GM23248 (cell line): Measurements from ENCODE around the gene CENPM. TPM values are rescaled to one million over a fixed set of nuclear protein-coding genes. Genes with fewer than 3 reads are reported as not detected.
A peak's percentile ranks its signal among the peaks of the same experiment; 100 is the strongest.

ENCODE experiments used
- DNase-seq: peaks from one replicate; pipeline ENCODE4 v3.0.0-alpha.2; 2015
- H2AFZ ChIP-seq: fragments of 200-600 bp; sonication (generic); 2 replicates; pipeline ENCODE4 v1.6.1; 2016; ENCODE audit warnings: antibody characterized with exemption
- H3F3A ChIP-seq: fragments of 200-600 bp; sonication (generic); 2 replicates; pipeline ENCODE4 v1.6.1; 2016; ENCODE audit warnings: mild to moderate bottlenecking, antibody characterized with exemption, mixed run types; ENCODE audit not compliant: insufficient read depth
- H3K27ac ChIP-seq: fragments of 200-600 bp; sonication (generic); 2 replicates; pipeline ENCODE4 v1.5.1; 2016; ENCODE audit warnings: mild to moderate bottlenecking
- H3K27me3 ChIP-seq: fragments of 200-600 bp; sonication (generic); replicated peaks from 2 replicates; pipeline ENCODE4 v1.6.1; 2016; ENCODE audit warnings: mild to moderate bottlenecking; ENCODE audit not compliant: insufficient read depth
- H3K36me3 ChIP-seq: fragments of 200-600 bp; sonication (generic); 2 replicates; pipeline ENCODE4 v1.6.1; 2016; ENCODE audit warnings: low read depth, mild to moderate bottlenecking
- H3K4me1 ChIP-seq: fragments of 200-600 bp; sonication (generic); 2 replicates; pipeline ENCODE4 v1.6.1; 2016; ENCODE audit warnings: mild to moderate bottlenecking; ENCODE audit not compliant: insufficient read depth
- H3K4me2 ChIP-seq: fragments of 200-600 bp; sonication (generic); one replicate; pipeline ENCODE4 v1.6.1; 2016; ENCODE audit warnings: mild to moderate bottlenecking; ENCODE audit not compliant: unreplicated experiment
- H3K4me3 ChIP-seq: fragments of 200-600 bp; sonication (generic); 2 replicates; pipeline ENCODE4 v1.5.1; 2016; ENCODE audit warnings: mild to moderate bottlenecking
- H3K79me2 ChIP-seq: fragments of 200-600 bp; sonication (generic); 2 replicates; pipeline ENCODE4 v1.6.1; 2016; ENCODE audit warnings: mild to moderate bottlenecking; ENCODE audit not compliant: insufficient read depth
- H3K9ac ChIP-seq: fragments of 200-600 bp; sonication (generic); 2 replicates; pipeline ENCODE4 v1.6.1; 2016; ENCODE audit warnings: mild to moderate bottlenecking
- H3K9me2 ChIP-seq: fragments of 200-600 bp; sonication (generic); 2 replicates; pipeline ENCODE4 v1.6.1; 2016; ENCODE audit warnings: mixed run types, mild to moderate bottlenecking, moderate library complexity; ENCODE audit not compliant: insufficient read depth
- H3K9me3 ChIP-seq: fragments of 200-600 bp; sonication (generic); one replicate; pipeline ENCODE4 v1.6.1; 2017; ENCODE audit warnings: low read depth
- H4K20me1 ChIP-seq: fragments of 200-600 bp; sonication (generic); 2 replicates; pipeline ENCODE4 v1.6.0; 2016; ENCODE audit not compliant: insufficient read depth
- EZH2 ChIP-seq: fragments of 200-600 bp; sonication (generic); IDR thresholded peaks from 2 replicates; pipeline ENCODE4 v1.6.1; 2018; ENCODE audit warnings: antibody characterized with exemption, mild to moderate bottlenecking; ENCODE audit not compliant: insufficient read depth, poor library complexity, severe bottlenecking
- EZH2phosphoT487 ChIP-seq: fragments of 200-600 bp; sonication (generic); IDR thresholded peaks from 2 replicates; pipeline ENCODE4 v1.6.1; 2018; ENCODE audit warnings: antibody characterized with exemption, moderate library complexity, mild to moderate bottlenecking, low read depth; ENCODE audit not compliant: insufficient read depth
- WGBS, 2 experiments: methylation state at CpG; one replicate each; pipeline ENCODE4 v1.1.6; 2015 to 2017; ENCODE audit warnings: low lambda C conversion rate in 2 of 2, low coverage in 1 of 2; ENCODE audit errors: missing lambda C conversion rate in 2 of 2; 5-methylcytosine and 5-hydroxymethylcytosine counted together
- in situ Hi-C: fragments of 300-500 bp; cut with MboI; formaldehyde crosslinking; loops from 2 replicates; pipeline ENCODE4 v1.15.0; 2020
- polyA plus RNA-seq: library from polyadenylated mRNA; unstranded; fragments of >200 nt; fragmentation: Nextera tagmentation; extraction: Ambion mirVana; gene quantifications from 2 replicates; pipeline ENCODE4 v1.2.1, GENCODE V29; 2016
- total RNA-seq: library from RNA; depleted of rRNA; stranded (reverse); fragments of >200 nt; shearing (Covaris generic); gene quantifications from 2 replicates; pipeline ENCODE4 v1.2.3, GENCODE V29; 2014

Gene CENPM
- total and polyA plus RNA-seq, 2 experiments from 2014 or later = 5.7 to 18.9 TPM

- H3K4me1 ChIP-seq = no peaks in the 10 kb centered on the region
Observed at GRCh38 chr22:41964112-41964491, 17.1 kb upstream of the CENPM start.

DNA sequence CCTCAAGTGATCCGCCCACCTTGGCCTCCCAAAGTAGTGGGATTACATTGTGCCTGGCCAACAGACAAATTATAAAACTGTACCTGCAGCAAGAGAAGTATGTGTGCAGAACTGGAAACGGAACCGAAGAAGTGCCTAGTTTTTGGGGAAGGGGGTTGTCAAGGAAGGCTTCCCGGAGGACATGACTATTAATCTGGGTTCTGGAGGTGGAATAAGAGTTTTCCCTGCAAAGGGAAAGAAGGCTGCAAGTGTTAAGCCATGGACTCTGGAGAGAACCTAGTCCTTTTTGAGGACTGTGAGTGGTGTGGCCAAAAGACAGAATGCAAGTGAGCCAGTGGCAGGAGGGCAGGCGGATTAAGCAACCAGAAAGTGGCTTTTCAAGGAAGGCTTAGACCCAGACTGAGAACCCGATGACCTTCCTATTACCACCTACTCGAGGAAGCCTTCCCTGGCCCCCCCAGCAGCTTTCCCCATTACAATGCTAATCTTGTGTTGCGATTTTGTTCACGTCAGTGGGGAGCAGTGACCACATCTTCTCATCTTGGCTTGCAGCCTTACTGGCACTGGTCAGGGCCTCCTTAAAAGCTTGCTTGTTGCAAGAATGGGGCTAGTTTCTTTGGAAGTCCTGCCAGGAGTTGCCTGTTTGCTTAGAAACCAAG is 16.6 kb upstream of the CENPM start:
- Histone ChIP-seq H3K4me2 (no peak overlapping the region), H4K20me1 (no peaks in the 10 kb centered on the region), H3F3A (peaks cover 4% of the 10 kb centered on the region; the same call in 1 of the 2 replicates), H3K4me3 (no peak overlapping the region), H3K27ac (no peak overlapping the region), H3K27me3 (no peaks in the 10 kb centered on the region), H3K9ac (no peak overlapping the region), H3K9me2 (no peaks in the 10 kb centered on the region), H3K36me3 (no peaks in the 10 kb centered on the region), H3K79me2 (no peaks in the 10 kb centered on the region), H3K4me1 (no peaks in the 10 kb centered on the region), H2AFZ (no peak overlapping the region), H3K9me3 (no peaks in the 10 kb centered on the region)
- no peak for DNase-seq
- in situ Hi-C loops = loop anchor here (10.0 kb wide), 1 partner anchor 491 kb away; no protein-coding TSS in a partner anchor
- no peak for TF ChIP-seq EZH2
- WGBS, 2 experiments = 58 to 60% methylated on average over 9 of the region's 9 CpGs

More at GRCh38 chr22:41964112-41964491, 17.1 kb upstream of the CENPM start:
- Histone ChIP-seq H3K4me2 (no peak overlapping the region), H3K27ac (no peak overlapping the region), H3K9ac (no peak overlapping the region), H3K4me3 (no peak overlapping the region), H4K20me1 (no peaks in the 10 kb centered on the region), H3K36me3 (no peaks in the 10 kb centered on the region), H3K9me3 (no peaks in the 10 kb centered on the region), H3K9me2 (no peaks in the 10 kb centered on the region), H2AFZ (no peak overlapping the region), H3F3A (peaks cover 4% of the 10 kb centered on the region; the same call in 1 of the 2 replicates), H3K27me3 (no peaks in the 10 kb centered on the region), H3K79me2 (no peaks in the 10 kb centered on the region)
- no peak for DNase-seq
- in situ Hi-C loops = loop anchor here (10.0 kb wide), 1 partner anchor 491 kb away; no protein-coding TSS in a partner anchor
- no peak for TF ChIP-seq EZH2phosphoT487
- TF ChIP-seq EZH2 = no peak
- WGBS, 2 experiments = 50 to 80% methylated on average over 5 of the region's 5 CpGs

- DNase-seq = no peak
- Histone ChIP-seq H3K4me3 (no peak overlapping the region; the same call in 1 of the 2 replicates), H3K36me3 (no peaks in the 10 kb centered on the region), H3K4me2 (no peak overlapping the region), H3K4me1 (no peaks in the 10 kb centered on the region), H3K27me3 (no peaks in the 10 kb centered on the region), H3K79me2 (no peaks in the 10 kb centered on the region), H3F3A (no peaks in the 10 kb centered on the region), H3K9ac (peak overlapping the region; percentile 62; the same call in 1 of the 2 replicates), H4K20me1 (no peaks in the 10 kb centered on the region), H2AFZ (0 out of 2 replicates have a peak overlapping the region, but pooled peaks have one; percentile 29), H3K9me2 (no peaks in the 10 kb centered on the region), H3K27ac (no peak overlapping the region), H3K9me3 (no peaks in the 10 kb centered on the region)
- in situ Hi-C loops = no loop called here
- WGBS, 2 experiments = 55 to 82% methylated on average over 13 to 21 of the region's 23 CpGs
- TF ChIP-seq EZH2phosphoT487 = no peak
- TF ChIP-seq EZH2 = no peak
Observed at GRCh38 chr22:41957941-41958556, 11.1 kb upstream of the CENPM start.

- WGBS, 2 experiments = 85 to 95% methylated on average over 2 of the region's 2 CpGs
- no peaks in the 10 kb centered on the region for H3F3A ChIP-seq
- in situ Hi-C loops = no loop called here
Observed at GRCh38 chr22:41952713-41953112, 5.8 kb upstream of the CENPM start.

More at GRCh38 chr22:41952713-41953112, 5.8 kb upstream of the CENPM start:
- no peaks in the 10 kb centered on the region for H3K9me3 ChIP-seq
- no peaks in the 10 kb centered on the region for H3K9me2 ChIP-seq
- H3K27me3 ChIP-seq = no peaks in the 10 kb centered on the region
- no peak overlapping the region for H3K9ac ChIP-seq
- H3K79me2 ChIP-seq = no peaks in the 10 kb centered on the region
- no peak overlapping the region for H3K27ac ChIP-seq
- TF ChIP-seq EZH2phosphoT487 (no peak), EZH2 (no peak)
- H3K4me2 ChIP-seq = no peak overlapping the region
- DNase-seq = no peak
- no peak overlapping the region for H3K4me3 ChIP-seq
- no peak overlapping the region for H2AFZ ChIP-seq
- H3K4me1 ChIP-seq = no peaks in the 10 kb centered on the region
- H3K36me3 ChIP-seq = no peaks in the 10 kb centered on the region
- H4K20me1 ChIP-seq = no peaks in the 10 kb centered on the region
